D341Med (cell line): Measurements from ENCODE around the gene DNAJC4.
"Not testable (repeated sequence)": the region's sequence is repeated elsewhere in the genome, so short reads cannot be mapped to it uniquely, and the experiment has no call there.

Source experiments
- DNase-seq: peaks from one replicate; pipeline ENCODE4 v3.0.0; 2012; ENCODE audit warnings: low spot score

The DNAJC4 gene

GRCh38 chr11:64245401-64245796 is 15.1 kb downstream of the DNAJC4 start:
- DNase-seq: no peak

- no peak for DNase-seq
Measured at GRCh38 chr11:64245797-64246620, 15.7 kb downstream of the DNAJC4 start.

GRCh38 chr11:64246621-64246870 is 16.2 kb downstream of the DNAJC4 start:
- not testable (repeated sequence) for DNase-seq

- DNase-seq: peak; percentile 90
Measured at GRCh38 chr11:64246871-64247728, 16.8 kb downstream of the DNAJC4 start, which contains the start of gene PPP1R14B. Gene PPP1R14B, minus strand, starts transcription at chr11:64246943. Its CDS starts 270 bp downstream, at chr11:64246673.

- DNase-seq: no peak
Measured at GRCh38 chr11:64247729-64248531, 17.6 kb downstream of the DNAJC4 start.

- no peak for DNase-seq
Measured at GRCh38 chr11:64248578-64248977, 18.2 kb downstream of the DNAJC4 start.

- DNase-seq: no peak
Measured at GRCh38 chr11:64249038-64249437, 18.7 kb downstream of the DNAJC4 start.

GRCh38 chr11:64249563-64250414 is 19.4 kb downstream of the DNAJC4 start:
- DNase-seq: no peak

GRCh38 chr11:64250415-64251015 is 20.2 kb downstream of the DNAJC4 start:
- DNase-seq: peak; percentile 67

GRCh38 chr11:64251016-64251752 is 20.8 kb downstream of the DNAJC4 start, which contains the start of gene PLCB3:
Gene PLCB3, plus strand, starts transcription at chr11:64251530. Its CDS starts 120 bp downstream, at chr11:64251650.
- peak; percentile 94 for DNase-seq

- no peak for DNase-seq
Measured at GRCh38 chr11:64251753-64252002, 21.3 kb downstream of the DNAJC4 start.

- peak; percentile 54 for DNase-seq
Measured at GRCh38 chr11:64252003-64252872, 21.9 kb downstream of the DNAJC4 start.

- no peak for DNase-seq
Measured at GRCh38 chr11:64253043-64253442, 22.7 kb downstream of the DNAJC4 start.

GRCh38 chr11:64253481-64253880 is 23.1 kb downstream of the DNAJC4 start:
- no peak for DNase-seq

GRCh38 chr11:64254326-64254725 is 24.0 kb downstream of the DNAJC4 start:
- DNase-seq: no peak

GRCh38 chr11:64255135-64256128 is 25.1 kb downstream of the DNAJC4 start:
- no peak for DNase-seq

GRCh38 chr11:64256300-64256699 is 26.0 kb downstream of the DNAJC4 start:
- no peak for DNase-seq

GRCh38 chr11:64258356-64258755 is 28.0 kb downstream of the DNAJC4 start:
- DNase-seq: no peak
